ENCODE measurements around the gene VAC14. TPM values are rescaled to one million over a fixed set of nuclear protein-coding genes. Genes with fewer than 3 reads are reported as not detected.

VAC14 gene
- total and polyA plus RNA-seq, 4 donors, result 27.6 to 60.8 (median 50.9) TPM

GRCh38 chr16:70705056-70705455 lies 95.9 kb downstream of the VAC14 start:
- Histone ChIP-seq H3K36me3 (ENCODE audit: control insufficient read depth in 4 of 4, insufficient read depth in 4 of 4, low read length in 4 of 4) (peaks cover 0 to 2% (median 0%) of the 10 kb centered on the region in 4 donors), H3K9me3 (ENCODE audit: control insufficient read depth in 4 of 4, insufficient read depth in 3 of 4, low read length in 3 of 4) (no peaks in the 10 kb centered on the region), H3K4me1 (ENCODE audit: control insufficient read depth in 5 of 5, insufficient read depth in 5 of 5, low read length in 5 of 5) (peaks cover 0 to 58% (median 31%) of the 10 kb centered on the region in 5 donors), H3K27me3 (ENCODE audit: control insufficient read depth in 3 of 3, insufficient read depth in 3 of 3, low read length in 2 of 3) (no peaks in the 10 kb centered on the region), H3K9ac (ENCODE audit: insufficient read depth in 1 of 2, low read length in 2 of 2) (no peak overlapping the region), H3K4me3 (no peak overlapping the region), H3K27ac (ENCODE audit: low read depth in 1 of 2, low read length in 1 of 2) (peak overlapping the region in 1 of 2 donors; percentile 6)
- ATAC-seq (ENCODE audit: insufficient read depth, low FRiP score) (no peak), DNase-seq (no peak)
- no peak for TF ChIP-seq CTCF (IDR thresholded peaks at IDR 0.05; ENCODE audit: control extremely low read depth, extremely low read depth)
- WGBS, 2 donors, result 92 to 97% methylated on average over 8 of the region's 8 CpGs

DNA sequence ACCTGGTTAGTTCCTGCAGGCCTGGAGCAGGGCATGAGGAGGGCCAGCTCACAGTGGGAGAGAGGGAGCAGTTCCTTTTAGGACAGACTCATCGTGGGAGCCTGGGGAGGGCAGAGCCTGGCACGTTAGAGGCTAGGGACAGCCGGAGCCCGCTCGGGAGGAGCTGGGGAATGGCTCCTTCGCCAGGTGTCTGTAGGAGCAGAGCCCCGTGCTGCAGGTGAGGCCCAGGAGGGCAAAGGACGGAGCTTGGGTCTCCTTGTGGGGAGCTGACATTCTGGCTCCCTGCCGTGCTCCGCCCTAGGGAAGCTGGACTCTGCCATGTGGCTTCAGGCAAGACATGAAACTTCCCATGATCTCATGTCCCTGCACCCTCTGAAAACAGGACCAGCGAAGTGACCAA lies 96.4 kb downstream of the VAC14 start:
- no peaks in the 10 kb centered on the region for H3K27me3 ChIP-seq (ENCODE audit: control insufficient read depth in 3 of 3, insufficient read depth in 3 of 3, low read length in 2 of 3)
- DNase-seq, result no peak
- peaks cover 0 to 54% (median 31%) of the 10 kb centered on the region in 5 donors for H3K4me1 ChIP-seq (ENCODE audit: control insufficient read depth in 5 of 5, insufficient read depth in 5 of 5, low read length in 5 of 5)
- H3K9me3 ChIP-seq (ENCODE audit: control insufficient read depth in 4 of 4, insufficient read depth in 3 of 4, low read length in 3 of 4), result no peaks in the 10 kb centered on the region
- H3K36me3 ChIP-seq (ENCODE audit: control insufficient read depth in 4 of 4, insufficient read depth in 4 of 4, low read length in 4 of 4), result peaks cover 0 to 2% (median 0%) of the 10 kb centered on the region in 4 donors
- no peak for TF ChIP-seq CTCF (IDR thresholded peaks at IDR 0.05; ENCODE audit: control extremely low read depth, extremely low read depth)
- no peak overlapping the region for H3K9ac ChIP-seq (ENCODE audit: insufficient read depth in 1 of 2, low read length in 2 of 2)
- WGBS, 2 donors, result 91 to 92% methylated on average over 11 of the region's 11 CpGs
- no peak for ATAC-seq (ENCODE audit: insufficient read depth, low FRiP score)
- no peak overlapping the region for H3K4me3 ChIP-seq
- peak overlapping the region in 1 of 2 donors; percentile 8 for H3K27ac ChIP-seq (ENCODE audit: low read depth in 1 of 2, low read length in 1 of 2)

- ATAC-seq (ENCODE audit: insufficient read depth, low FRiP score) (no peak), DNase-seq (no peak)
- no peaks in the 10 kb centered on the region for H3K27me3 ChIP-seq (ENCODE audit: control insufficient read depth in 3 of 3, insufficient read depth in 3 of 3, low read length in 2 of 3)
- H3K36me3 ChIP-seq (ENCODE audit: control insufficient read depth in 4 of 4, insufficient read depth in 4 of 4, low read length in 4 of 4), result peaks cover 0 to 2% (median 0%) of the 10 kb centered on the region in 4 donors
- no peaks in the 10 kb centered on the region for H3K9me3 ChIP-seq (ENCODE audit: control insufficient read depth in 4 of 4, insufficient read depth in 3 of 4, low read length in 3 of 4)
- H3K27ac ChIP-seq (ENCODE audit: low read depth in 1 of 2, low read length in 1 of 2), result peak overlapping the region; percentile 57
- no peak for TF ChIP-seq CTCF (IDR thresholded peaks at IDR 0.05; ENCODE audit: control extremely low read depth, extremely low read depth)
- 78 to 89% methylated on average over 5 to 6 of the region's 6 CpGs for WGBS, 2 donors
- peaks cover 0 to 53% (median 28%) of the 10 kb centered on the region in 5 donors for H3K4me1 ChIP-seq (ENCODE audit: control insufficient read depth in 5 of 5, insufficient read depth in 5 of 5, low read length in 5 of 5)
- no peak overlapping the region for H3K4me3 ChIP-seq
- H3K9ac ChIP-seq (ENCODE audit: insufficient read depth in 1 of 2, low read length in 2 of 2), result no peak overlapping the region
Observed at GRCh38 chr16:70703835-70704381, 97.0 kb downstream of the VAC14 start.

All from lung (tissue), 12 donors.